ENCODE results near the gene TNS1. TPM values are rescaled to one million over a fixed set of nuclear protein-coding genes. Genes with fewer than 3 reads are reported as not detected.

Gene TNS1
- total and polyA plus RNA-seq, 4 donors, result 67.0 to 377 (median 208) TPM

DNA sequence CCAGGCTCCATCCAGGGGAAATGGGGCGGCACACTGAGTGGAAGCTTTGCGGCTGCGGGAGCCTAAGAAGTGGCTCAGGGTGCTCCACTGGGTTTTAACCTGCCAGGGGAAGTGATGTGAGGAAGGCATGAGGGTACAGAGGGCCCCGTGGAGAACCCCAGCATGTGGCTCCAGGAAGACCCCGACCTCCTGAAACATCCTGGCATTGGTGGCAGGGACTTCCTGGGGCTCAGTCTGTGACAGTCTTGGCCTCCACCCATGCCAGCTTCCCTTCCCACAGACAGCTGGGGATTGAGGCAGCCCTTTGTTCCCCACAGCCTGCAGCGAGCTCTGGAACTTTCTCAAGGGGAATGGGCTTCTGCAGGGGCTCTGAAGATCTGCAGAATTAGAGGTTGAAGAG lies 146.6 kb downstream of the TNS1 start:
- TF ChIP-seq, protein P1, sequence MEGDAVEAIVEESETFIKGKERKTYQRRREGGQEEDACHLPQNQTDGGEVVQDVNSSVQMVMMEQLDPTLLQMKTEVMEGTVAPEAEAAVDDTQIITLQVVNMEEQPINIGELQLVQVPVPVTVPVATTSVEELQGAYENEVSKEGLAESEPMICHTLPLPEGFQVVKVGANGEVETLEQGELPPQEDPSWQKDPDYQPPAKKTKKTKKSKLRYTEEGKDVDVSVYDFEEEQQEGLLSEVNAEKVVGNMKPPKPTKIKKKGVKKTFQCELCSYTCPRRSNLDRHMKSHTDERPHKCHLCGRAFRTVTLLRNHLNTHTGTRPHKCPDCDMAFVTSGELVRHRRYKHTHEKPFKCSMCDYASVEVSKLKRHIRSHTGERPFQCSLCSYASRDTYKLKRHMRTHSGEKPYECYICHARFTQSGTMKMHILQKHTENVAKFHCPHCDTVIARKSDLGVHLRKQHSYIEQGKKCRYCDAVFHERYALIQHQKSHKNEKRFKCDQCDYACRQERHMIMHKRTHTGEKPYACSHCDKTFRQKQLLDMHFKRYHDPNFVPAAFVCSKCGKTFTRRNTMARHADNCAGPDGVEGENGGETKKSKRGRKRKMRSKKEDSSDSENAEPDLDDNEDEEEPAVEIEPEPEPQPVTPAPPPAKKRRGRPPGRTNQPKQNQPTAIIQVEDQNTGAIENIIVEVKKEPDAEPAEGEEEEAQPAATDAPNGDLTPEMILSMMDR (IDR thresholded peaks at IDR 0.05; ENCODE audit: control extremely low read depth, extremely low read depth), result no peak
- WGBS, 2 donors, result 72 to 77% methylated on average over 6 of the region's 6 CpGs
- no peak for ATAC-seq (ENCODE audit: insufficient read depth, low FRiP score)
- DNase-seq, result no peak
- H3K4me3 ChIP-seq, result no peak overlapping the region
- no peaks in the 10 kb centered on the region for H3K9me3 ChIP-seq (ENCODE audit: control insufficient read depth in 4 of 4, insufficient read depth in 3 of 4, low read length in 3 of 4)
- H3K4me1 ChIP-seq (ENCODE audit: control insufficient read depth in 5 of 5, insufficient read depth in 5 of 5, low read length in 5 of 5), result peaks cover 16 to 68% (median 48%) of the 10 kb centered on the region in 5 donors
- peak overlapping the region in 1 of 2 donors; percentile 62 for H3K9ac ChIP-seq (ENCODE audit: insufficient read depth in 1 of 2, low read length in 2 of 2)
- peaks cover 10 to 46% (median 34%) of the 10 kb centered on the region in 4 donors for H3K36me3 ChIP-seq (ENCODE audit: control insufficient read depth in 4 of 4, insufficient read depth in 4 of 4, low read length in 4 of 4)
- no peaks in the 10 kb centered on the region for H3K27me3 ChIP-seq (ENCODE audit: control insufficient read depth in 3 of 3, insufficient read depth in 3 of 3, low read length in 2 of 3)
- peak overlapping the region; percentile 55 to 92 for H3K27ac ChIP-seq (ENCODE audit: low read depth in 1 of 2, low read length in 1 of 2)

GRCh38 chr2:217854684-217855420 lies 147.9 kb downstream of the TNS1 start:
- peaks cover 25 to 79% (median 56%) of the 10 kb centered on the region in 5 donors for H3K4me1 ChIP-seq (ENCODE audit: control insufficient read depth in 5 of 5, insufficient read depth in 5 of 5, low read length in 5 of 5)
- 76 to 91% methylated on average over 7 of the region's 7 CpGs for WGBS, 2 donors
- TF ChIP-seq, protein P1 (IDR thresholded peaks at IDR 0.05; ENCODE audit: control extremely low read depth, extremely low read depth), result no peak
- no peak for DNase-seq
- no peaks in the 10 kb centered on the region for H3K9me3 ChIP-seq (ENCODE audit: control insufficient read depth in 4 of 4, insufficient read depth in 3 of 4, low read length in 3 of 4)
- no peaks in the 10 kb centered on the region for H3K27me3 ChIP-seq (ENCODE audit: control insufficient read depth in 3 of 3, insufficient read depth in 3 of 3, low read length in 2 of 3)
- peak overlapping the region; percentile 11 to 46 for H3K27ac ChIP-seq (ENCODE audit: low read depth in 1 of 2, low read length in 1 of 2)
- H3K4me3 ChIP-seq, result no peak overlapping the region
- H3K9ac ChIP-seq (ENCODE audit: insufficient read depth in 1 of 2, low read length in 2 of 2), result no peak overlapping the region
- peaks cover 8 to 41% (median 33%) of the 10 kb centered on the region in 4 donors for H3K36me3 ChIP-seq (ENCODE audit: control insufficient read depth in 4 of 4, insufficient read depth in 4 of 4, low read length in 4 of 4)
- no peak for ATAC-seq (ENCODE audit: insufficient read depth, low FRiP score)

- H3K9ac ChIP-seq (ENCODE audit: insufficient read depth in 1 of 2, low read length in 2 of 2), result no peak overlapping the region
- peaks cover 6 to 36% (median 31%) of the 10 kb centered on the region in 4 donors for H3K36me3 ChIP-seq (ENCODE audit: control insufficient read depth in 4 of 4, insufficient read depth in 4 of 4, low read length in 4 of 4)
These were observed 148.8 kb downstream of the TNS1 start for GRCh38 chr2:217853961-217854360.

More at GRCh38 chr2:217853961-217854360, 148.8 kb downstream of the TNS1 start:
- Histone ChIP-seq H3K27me3 (ENCODE audit: control insufficient read depth in 3 of 3, insufficient read depth in 3 of 3, low read length in 2 of 3) (no peaks in the 10 kb centered on the region), H3K4me1 (ENCODE audit: control insufficient read depth in 5 of 5, insufficient read depth in 5 of 5, low read length in 5 of 5) (peaks cover 31 to 79% (median 53%) of the 10 kb centered on the region in 5 donors), H3K4me3 (no peak overlapping the region), H3K27ac (ENCODE audit: low read depth in 1 of 2, low read length in 1 of 2) (peak overlapping the region; percentile 29 to 46), H3K9me3 (ENCODE audit: control insufficient read depth in 4 of 4, insufficient read depth in 3 of 4, low read length in 3 of 4) (no peaks in the 10 kb centered on the region)
- no peak for DNase-seq
- TF ChIP-seq, protein P1 (IDR thresholded peaks at IDR 0.05; ENCODE audit: control extremely low read depth, extremely low read depth), result no peak
- ATAC-seq (ENCODE audit: insufficient read depth, low FRiP score), result no peak
- WGBS, 2 donors, result 67 to 83% methylated on average over 3 of the region's 3 CpGs
